SKM-1 treated with dmso at 0.1 percent for 144 hours (cell line): ENCODE data around the gene NKPD1.

Experiments used
- DNase-seq: peaks from one replicate; lab custom pipeline; 2025; ENCODE audit not compliant: unreplicated experiment; lab: John Stamatoyannopoulos, UW

The NKPD1 gene

DNA sequence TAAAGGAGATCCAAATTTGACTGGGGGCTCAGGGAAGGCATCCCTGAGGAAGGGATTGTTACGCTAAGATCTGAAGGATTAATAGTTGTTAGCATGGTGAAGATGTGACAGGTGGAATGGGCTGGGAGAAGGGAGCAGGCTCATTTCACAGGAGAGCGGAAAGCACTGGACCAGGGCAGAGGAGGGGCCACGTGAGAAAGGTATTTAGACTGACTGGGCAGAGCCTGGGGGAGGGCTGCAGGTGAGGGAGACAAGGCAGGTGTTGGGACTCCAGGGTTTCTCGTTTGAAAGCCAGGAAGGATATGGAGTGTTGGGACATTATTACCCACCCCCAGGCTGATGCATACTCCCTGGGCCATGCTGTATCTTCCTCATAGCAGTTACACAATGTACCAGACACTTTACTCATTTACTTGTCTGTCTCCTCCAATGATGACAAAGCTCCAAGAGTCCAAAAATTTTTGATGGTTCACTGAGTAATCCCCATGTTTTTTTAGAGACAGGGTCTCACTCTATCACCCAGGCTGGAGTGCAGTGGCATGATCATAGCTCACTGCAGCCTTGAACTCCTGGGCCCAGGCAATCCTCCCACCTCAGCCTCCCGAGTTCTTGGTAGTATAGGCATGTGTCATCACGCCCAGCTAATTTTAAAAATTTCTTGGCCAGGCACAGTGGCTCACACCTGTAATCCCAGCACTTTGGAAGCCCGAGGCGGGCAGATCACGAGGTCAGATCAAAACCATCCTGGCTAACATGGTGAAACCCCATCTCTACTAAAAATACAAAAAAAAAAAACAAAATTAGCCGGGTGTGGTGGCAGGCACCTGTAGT, 14.9 kb upstream of the NKPD1 start:
- no peak for DNase-seq

DNA sequence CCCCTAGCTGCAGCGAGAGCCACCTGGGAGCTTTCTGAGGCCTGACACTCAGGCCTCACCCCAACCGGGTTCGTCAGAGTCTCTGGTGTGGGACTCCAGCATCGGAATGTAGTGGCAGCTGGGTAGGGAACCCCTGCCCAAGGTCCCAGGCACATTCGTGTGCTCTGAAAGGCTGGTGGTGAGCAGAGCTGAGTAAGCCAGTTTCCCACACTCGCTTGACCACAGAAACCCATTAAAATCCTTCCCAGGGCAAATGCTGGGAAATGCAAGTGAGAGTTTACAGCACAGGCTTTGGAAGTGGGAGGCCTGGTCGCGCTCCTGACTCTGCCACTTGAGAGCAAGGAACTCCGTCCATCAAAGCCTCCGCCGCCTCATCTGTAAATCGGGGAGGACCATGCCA, 13.0 kb upstream of the NKPD1 start:
- no peak for DNase-seq

DNA sequence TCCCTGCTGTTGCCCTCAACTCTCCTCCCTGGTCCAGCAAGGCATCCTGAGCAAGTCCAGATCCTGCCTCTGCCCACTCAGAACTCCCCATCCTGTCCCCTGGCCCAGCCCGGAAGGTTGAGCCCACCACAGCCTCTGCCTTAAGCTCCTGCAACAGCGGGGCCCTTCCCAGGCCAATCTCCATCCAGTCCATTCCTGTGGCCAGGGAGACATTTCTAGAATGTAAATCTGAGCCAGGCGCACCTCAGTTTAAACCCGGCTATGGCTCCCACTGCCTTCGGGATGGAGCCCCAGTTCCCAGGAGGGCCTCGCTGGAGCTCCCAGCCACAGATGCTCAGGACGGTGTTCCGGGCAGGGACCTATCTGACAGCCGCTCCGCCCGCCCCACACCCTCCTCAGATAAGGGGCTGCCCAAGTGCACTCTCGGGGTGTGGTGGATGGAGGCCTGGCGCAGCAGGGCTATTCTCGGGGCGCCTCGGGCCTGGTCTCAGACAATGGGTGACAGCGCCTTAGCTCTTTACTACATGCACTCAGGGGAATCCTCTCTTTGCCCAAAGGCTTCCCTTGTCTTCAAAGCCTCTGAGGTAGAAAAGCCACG, 11.9 kb upstream of the NKPD1 start:
- no peak for DNase-seq

DNA sequence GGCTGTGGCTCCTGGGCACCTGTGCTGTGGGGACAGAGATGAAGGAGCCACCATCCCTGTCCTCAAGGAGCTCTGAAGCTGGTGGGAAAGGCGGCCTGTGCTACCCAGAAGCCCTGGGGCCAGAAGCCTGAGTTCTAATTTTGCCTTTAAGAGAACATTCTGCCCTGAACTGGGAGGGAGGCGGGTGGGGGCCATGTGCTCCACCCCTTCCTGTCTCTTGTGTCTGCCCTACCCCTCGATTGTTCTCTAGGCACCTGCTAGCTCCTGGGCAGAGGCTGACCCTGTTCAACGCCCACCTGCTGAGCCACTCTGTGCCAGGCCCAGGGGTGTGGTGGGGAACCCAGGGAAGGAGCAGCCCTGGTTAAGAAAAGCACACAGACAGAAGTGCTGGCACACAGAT, 11.4 kb upstream of the NKPD1 start:
- no peak for DNase-seq

DNA sequence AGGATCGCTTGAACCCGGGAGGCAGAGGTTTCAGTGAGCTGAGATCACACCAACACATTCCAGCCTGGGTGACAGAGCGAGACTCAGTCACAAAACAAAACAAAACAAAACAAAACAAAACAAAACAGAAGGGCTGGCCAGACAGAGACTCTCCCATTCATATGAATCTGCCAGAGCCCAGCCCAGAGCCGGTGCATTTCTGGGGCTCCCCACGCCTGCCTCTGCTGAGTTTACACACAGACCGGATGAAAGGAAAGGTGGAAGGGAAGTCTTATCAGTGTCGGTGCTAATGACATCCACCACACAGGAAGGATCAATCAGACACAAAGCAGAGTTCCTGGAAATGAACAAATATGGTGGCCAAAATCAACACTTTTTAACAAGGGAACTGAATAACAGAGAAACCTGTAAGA, 10.4 kb upstream of the NKPD1 start:
- DNase-seq, result no peak

DNA sequence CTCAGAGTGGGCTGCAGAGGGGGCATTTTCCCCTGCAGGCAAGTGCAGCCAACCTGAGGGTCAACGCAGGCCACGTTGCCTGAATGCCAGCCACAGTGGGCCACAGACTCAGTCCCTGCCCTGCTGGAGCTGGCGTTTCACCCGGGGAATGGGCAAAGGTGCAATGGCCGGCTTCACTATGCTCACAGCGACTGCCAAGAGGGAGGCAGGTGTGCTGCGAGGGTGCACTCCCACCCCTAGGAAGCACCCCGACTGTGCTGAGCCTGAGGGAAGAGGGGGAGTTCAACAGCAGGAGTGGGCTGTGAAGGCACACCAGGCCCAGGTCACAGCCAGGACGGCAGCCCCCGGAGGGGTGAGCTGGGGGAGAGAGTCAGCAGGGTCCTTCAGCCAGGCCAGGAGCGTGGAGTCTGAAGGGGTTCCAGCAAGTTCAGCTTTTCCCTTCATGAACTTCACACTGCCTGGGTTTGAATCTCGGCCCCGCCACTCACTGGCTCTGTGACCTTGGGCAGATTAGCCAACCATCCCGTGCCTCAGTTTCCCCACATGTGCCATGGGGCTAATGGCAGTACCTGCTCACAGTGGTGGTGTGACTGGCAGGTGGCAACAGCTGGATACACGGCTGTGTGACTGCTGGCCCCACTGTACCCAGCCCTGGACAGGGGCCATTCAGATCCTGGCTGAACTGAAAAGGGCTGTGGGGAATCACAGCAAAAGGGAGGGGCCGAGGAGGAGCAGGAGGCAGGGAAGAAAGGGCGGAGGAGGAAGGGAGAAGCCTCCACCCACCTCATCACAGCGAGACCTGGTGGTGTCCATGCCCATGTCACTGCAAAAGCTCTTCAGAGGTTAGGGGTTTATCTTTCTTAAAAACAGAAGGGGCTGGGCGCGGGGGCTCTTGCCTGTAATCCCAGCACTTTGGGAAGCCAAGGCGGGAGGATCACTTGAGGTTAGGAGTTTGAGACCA, 9.6 kb upstream of the NKPD1 start:
- no peak for DNase-seq

DNA sequence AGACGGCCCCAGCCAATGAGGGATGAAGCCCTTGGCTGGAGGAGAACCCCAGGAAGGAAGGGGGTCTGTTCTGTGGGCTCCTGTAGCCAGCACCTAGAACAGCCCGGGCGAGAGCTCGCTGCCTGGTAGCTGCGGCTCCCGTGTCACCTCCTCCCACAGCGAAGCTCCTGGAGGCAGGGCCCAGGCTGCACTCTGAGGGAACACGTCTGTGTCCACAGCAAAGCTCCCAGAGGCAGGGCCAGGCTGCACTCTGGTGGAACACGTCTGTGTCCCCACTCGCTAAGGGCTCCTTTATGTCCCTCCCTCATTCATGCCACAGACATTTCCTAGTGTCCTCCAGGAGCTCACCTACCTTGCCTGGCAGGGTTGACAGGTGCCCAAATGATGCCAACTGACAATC, 8.8 kb upstream of the NKPD1 start:
- DNase-seq, result no peak

DNA sequence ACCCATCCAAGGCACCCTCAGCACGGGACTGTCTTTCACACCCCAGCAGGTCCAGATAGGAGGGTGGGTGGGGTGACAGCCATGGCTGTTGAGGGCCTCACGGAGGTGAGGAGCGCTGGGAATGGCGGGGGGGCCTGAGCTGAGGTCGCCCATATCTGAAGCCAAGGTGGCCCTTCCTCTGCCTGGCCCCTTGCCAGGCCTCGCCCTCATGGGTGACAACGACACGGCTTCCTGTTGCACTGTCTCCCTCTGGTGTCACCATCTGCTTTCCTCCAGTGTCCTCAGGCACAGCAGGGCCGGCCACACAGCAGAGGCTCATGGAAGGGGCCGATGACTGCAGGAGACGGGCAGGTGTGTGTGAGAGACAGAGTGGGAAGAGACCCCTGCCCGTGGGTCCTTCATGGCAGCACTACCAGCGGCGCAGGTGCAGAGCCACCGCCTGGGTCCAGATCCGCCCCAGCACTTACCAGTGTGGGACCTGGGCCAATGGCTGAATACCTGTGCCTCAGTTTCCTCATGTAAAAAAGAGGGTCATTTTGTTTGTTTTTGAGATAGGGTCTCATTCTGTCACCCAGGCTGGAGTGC, 8.1 kb upstream of the NKPD1 start:
- DNase-seq, result no peak

DNA sequence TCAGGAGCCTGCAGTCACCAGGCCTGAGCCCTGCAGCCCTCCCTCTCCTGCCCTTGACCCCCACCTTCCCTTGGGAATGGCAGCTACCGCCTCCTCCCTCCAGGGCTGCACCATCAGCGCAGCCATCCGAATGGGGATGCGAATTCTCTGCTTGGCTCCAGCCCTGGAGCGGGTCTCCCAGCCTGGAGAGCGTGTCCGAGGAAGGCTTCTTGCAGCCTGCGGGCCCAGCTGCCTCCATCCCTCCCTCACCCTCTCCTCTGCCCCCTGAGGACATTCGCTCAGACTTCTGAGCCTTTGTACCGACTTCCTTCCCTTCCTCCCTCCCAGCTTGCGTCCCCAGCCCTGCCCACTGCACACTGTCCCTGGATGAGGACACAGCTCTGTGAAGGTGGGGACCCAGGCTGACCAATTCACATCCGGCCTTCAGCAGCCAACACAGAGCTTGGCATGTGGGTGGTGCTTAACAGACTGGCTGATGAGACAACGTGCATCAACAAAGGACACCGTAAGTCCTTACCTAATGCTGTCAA, 6.0 kb upstream of the NKPD1 start:
- no peak for DNase-seq

DNA sequence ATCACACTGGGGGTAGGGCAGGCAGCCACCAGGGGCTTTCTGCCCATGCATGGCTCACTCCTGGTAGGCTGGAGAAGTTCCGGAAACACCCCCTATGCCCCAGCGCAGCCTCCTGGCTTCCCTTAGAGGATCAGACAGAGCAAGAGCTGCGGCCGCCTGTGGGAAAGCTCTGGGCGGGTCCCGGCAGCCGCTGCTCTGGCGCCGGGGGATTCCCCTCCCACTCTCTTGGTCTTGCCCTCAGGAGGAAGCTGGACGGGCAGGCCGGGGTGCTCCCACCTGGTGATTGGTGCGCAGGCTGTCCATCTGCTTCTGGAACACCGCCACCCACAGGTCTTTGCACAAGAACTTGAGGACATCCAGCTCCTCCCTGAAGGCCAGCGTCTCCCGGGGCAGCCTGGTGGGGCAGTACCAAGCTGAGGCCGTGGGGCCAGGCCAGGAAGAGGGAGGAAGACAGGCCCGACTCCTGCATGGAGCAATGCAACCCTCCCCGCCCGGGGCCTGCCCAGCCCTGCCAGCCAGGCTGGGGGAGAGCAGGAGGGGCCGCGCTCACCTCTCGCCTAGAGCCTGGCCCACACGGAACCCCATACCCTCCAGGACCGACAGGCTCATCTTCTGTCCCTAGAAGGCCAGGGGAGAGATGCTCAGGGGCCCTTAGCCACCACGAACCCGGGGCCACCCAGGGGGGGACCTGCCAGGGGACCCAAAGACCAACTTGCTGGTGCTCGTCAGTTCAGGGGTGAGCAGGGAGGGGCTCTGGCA, 4.0 kb upstream of the NKPD1 start:
- DNase-seq, result no peak

DNA sequence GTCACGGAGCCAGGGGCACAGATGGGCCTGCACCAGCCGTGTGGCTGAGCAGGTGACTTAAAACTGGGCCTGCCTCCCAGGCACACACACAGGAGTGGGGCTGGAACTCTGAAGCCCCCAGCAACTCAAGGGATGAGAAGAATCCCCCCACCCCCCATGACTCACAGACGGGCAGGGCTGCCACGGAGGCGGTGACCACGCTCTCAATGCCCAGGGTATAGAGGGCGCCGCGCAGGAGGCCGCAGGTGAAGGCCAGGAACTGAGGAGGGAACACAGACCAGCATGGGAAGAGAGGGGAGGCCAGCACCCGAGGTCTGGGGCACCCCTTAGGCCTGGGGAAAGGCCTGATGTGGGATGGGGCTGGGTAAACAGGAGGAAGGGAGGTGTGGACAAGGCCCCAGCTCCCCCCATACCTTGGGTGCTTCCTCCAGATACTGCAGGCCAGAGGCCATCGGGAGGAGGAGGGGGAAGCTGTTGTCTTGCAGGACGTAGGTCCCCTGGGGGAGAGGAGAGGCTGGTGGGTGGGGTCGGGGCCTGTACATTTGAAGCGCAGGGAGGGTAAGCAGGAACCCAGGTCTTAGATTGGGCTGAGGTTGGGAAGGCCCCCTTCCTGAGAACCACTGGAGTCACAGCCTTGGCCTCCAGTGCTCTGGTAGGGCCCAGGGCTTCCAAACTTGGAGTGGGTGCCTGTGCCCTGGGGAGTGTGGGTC, 3.1 kb upstream of the NKPD1 start:
- DNase-seq, result no peak

GRCh38 chr19:45163156-45163555, 2.4 kb upstream of the NKPD1 start:
- no peak for DNase-seq

- DNase-seq, result peak; percentile 100
Observed at GRCh38 chr19:45162608-45163143, 1.9 kb upstream of the NKPD1 start.

DNA sequence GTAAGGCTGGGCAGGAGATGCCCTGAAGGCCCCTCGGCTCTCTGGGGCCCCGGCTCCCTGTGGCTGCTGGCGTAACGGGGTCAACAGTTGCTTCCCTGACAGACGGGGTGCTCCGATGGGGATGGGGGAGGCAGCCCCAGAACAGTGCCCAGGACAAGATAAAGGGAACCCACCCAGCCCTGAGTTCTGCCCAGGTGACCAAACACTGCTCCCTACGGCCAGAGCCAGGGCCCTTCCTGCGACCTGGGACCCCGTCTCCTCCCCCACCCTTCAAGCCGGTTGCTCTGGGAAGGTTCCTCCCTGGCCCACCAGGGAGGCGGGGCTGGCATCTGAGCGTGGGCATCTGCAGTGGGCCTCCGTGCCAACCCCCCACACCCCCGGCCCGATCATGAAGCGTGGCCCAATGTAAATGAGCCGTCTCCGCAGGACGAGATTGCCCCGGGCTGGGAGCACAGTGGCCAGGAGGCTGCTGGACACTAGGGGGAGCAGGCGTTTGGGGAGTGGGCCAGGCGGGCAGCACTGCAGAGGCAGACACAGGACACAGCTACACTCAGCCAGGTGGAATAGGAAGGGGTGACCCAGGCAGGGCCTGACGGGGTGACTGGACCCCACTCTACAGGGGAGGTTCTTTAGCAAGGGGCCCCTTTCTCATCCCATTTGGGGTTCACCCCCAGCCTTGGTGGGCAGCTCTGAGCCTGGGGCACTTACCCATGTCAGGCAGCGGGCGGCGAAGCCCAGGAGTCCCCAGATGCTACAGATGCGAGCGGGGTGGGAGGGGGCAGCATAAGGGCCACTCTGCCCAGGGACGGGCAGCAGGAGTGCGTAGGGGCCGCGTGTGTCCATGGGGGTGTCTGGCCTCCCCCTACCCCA, 1.2 kb upstream of the NKPD1 start:
- DNase-seq, result no peak

- no peak for DNase-seq
Observed at GRCh38 chr19:45159971-45160324, 834 bp downstream of the NKPD1 start.

- DNase-seq, result no peak
Observed at GRCh38 chr19:45159210-45159970, 1.4 kb downstream of the NKPD1 start.

GRCh38 chr19:45158503-45159209, 2.1 kb downstream of the NKPD1 start:
- DNase-seq, result no peak
